ENCODE data around the gene ZACN.
A peak's percentile ranks its signal among the peaks of the same experiment; 100 is the strongest.
"Not testable (repeated sequence)": the region's sequence is repeated elsewhere in the genome, so short reads cannot be mapped to it uniquely, and the experiment has no call there.

Gene ZACN

GRCh38 chr17:76054112-76054476, 24.9 kb upstream of the ZACN start:
- DNase-seq (ENCODE audit: low spot score), result no peak

GRCh38 chr17:76056882-76057281, 22.1 kb upstream of the ZACN start:
- peak; percentile 52 for DNase-seq (ENCODE audit: low spot score)

GRCh38 chr17:76058264-76058663, 20.7 kb upstream of the ZACN start:
- not testable (repeated sequence) for DNase-seq (ENCODE audit: low spot score)

DNA sequence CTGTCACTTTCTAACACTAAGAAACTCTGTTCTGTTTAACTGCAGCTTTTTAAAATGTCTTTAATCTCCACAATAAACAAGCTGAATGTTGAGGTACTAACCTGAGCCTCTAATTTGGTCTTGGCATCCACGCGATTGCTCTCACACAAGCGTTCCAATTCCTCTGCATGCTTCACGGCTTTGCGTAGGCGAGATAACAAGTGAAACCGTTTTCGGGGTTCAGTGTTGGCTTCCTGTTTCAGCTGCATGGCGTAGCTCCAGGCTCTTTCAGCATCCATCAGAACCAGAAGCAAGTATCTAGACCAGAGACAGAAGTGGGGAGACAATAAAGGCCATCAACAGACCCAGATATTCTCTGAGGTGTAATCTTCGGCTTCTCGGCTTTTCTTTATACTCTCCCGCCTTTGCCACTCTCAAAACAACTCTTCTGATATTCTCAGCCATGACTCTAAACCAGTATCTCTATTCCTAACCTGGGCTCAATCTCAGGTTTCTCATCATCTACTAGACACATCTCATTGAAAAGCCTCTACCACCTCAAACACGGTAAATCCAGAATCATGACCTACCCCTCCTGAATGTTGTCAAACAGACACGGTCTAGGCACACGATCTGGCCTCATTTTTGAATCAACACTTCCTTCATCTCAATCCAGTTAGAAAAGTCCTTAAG, 15.0 kb upstream of the ZACN start:
- no peak for DNase-seq (ENCODE audit: low spot score)

GRCh38 chr17:76065775-76066174, 13.2 kb upstream of the ZACN start:
- DNase-seq (ENCODE audit: low spot score), result no peak

- peak; percentile 20 for DNase-seq (ENCODE audit: low spot score)
These were observed 7.3 kb upstream of the ZACN start for GRCh38 chr17:76071531-76072147.

GRCh38 chr17:76072148-76072858, 6.7 kb upstream of the ZACN start, which contains the start of gene SRP68:
Gene SRP68, minus strand, starts transcription at chr17:76072517. Its CDS starts 26 bp downstream, at chr17:76072491.
- peak; percentile 87 for DNase-seq (ENCODE audit: low spot score)

- no peak for DNase-seq (ENCODE audit: low spot score)
These were observed 4.3 kb upstream of the ZACN start, which contains the start of gene GALR2 for GRCh38 chr17:76074390-76075363. Gene GALR2, plus strand, starts transcription at chr17:76074781. Its CDS starts 103 bp downstream, at chr17:76074884.

GRCh38 chr17:76075364-76076145, 3.4 kb upstream of the ZACN start:
- no peak for DNase-seq (ENCODE audit: low spot score)

- no peak for DNase-seq (ENCODE audit: low spot score)
These were observed 2.7 kb upstream of the ZACN start for GRCh38 chr17:76076146-76076764.

- DNase-seq (ENCODE audit: low spot score), result no peak
These were observed 2.0 kb upstream of the ZACN start for GRCh38 chr17:76076765-76077583.

GRCh38 chr17:76077584-76078110, 1.3 kb upstream of the ZACN start:
- DNase-seq (ENCODE audit: low spot score), result no peak

GRCh38 chr17:76078370-76078769, 612 bp upstream of the ZACN start:
- not testable (repeated sequence) for DNase-seq (ENCODE audit: low spot score)

DNA sequence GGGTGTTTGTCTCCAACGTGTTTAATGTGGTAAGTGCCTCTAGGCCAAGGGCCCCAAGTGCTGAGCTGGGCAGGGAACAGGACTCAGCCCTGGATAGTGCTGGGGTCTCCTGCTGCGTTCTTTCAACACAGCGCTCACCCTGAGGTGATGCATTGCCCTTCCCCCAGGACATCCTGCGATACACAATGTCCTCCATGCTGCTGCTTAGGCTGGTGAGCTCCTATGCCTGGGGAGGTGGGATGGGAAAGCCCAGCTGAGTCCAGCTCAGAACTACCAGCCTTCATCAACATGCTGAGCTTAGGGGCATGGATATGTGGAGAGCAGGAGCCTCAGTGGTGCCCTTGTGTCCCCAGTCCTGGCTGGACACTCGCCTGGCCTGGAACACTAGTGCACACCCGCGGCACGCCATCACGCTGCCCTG, 563 bp downstream of the ZACN start:
- DNase-seq (ENCODE audit: low spot score), result no peak

GRCh38 chr17:76079956-76080767, 1.2 kb downstream of the ZACN start:
- DNase-seq (ENCODE audit: low spot score), result no peak

- DNase-seq (ENCODE audit: low spot score), result no peak
These were observed 1.8 kb downstream of the ZACN start for GRCh38 chr17:76080768-76081287.

- no peak for DNase-seq (ENCODE audit: low spot score)
These were observed 2.6 kb downstream of the ZACN start for GRCh38 chr17:76081295-76082210.
